Activated CD4-positive, CD25-positive, alpha-beta regulatory T cell (primary cell): Measurements from ENCODE around the gene KCNE1.
"Not testable (repeated sequence)": the region's sequence is repeated elsewhere in the genome, so short reads cannot be mapped to it uniquely, and the experiment has no call there.

Experiments used
- DNase-seq, 4 experiments: peaks; one replicate each; lab custom pipeline; 2025; lab: John Stamatoyannopoulos, UW

KCNE1 gene

DNA sequence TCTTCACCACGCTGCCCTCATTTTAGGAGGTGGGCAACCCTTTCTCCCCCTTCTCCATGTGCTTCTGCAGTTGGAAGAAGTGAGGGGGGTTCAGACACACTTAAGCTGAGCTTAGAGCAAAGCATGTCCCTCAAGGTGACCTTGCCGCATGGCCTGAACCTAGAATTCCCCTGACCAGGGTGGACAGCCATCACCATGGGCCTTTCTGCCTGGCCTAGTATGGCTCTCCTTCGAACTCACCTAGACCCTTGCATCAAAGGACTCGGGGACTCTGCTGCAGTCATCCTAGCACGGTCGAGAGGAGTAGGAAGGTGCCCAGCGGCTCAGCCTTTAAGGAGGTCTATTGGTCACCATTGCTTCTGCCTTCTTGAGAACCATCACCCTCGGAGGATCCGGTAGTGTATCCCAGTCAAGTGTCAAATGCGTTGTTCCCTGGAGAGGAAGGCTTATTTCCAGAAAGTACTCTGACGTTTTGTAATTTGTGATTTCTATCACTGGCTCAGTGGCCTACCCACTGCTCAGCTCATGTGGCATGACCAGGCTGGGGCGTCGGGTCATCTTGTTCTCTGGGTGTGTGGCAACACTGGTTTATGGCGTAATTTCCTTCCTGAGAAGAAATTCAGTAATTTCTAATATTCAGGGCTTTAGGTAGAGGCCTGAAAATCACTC is at the start of gene KCNE1:
TSS of gene KCNE1 (minus strand) at position 424 of the 669 bp plus-strand sequence. CDS start 62,576 bp downstream, outside the sequence.
- DNase-seq = no peak

DNA sequence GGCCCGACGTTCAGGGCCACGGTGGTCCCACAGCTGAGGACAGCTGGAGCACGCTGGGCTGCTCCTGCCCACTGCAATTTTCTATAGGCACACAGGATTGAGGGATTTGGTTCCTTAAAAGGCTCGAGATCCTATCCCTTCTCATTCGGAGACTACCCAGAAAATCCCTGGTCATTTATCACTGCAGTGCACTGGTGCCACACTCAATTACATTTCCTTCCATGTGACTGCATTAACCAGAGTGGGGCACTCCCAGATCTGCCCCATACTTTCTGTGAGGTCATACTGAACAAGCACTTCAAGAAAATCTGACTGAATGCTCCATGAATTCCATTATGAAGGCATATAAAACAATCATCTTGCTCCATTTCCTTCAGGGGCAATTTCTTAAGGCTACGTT is 49.8 kb upstream of the KCNE1 start:
- DNase-seq = no peak

DNA sequence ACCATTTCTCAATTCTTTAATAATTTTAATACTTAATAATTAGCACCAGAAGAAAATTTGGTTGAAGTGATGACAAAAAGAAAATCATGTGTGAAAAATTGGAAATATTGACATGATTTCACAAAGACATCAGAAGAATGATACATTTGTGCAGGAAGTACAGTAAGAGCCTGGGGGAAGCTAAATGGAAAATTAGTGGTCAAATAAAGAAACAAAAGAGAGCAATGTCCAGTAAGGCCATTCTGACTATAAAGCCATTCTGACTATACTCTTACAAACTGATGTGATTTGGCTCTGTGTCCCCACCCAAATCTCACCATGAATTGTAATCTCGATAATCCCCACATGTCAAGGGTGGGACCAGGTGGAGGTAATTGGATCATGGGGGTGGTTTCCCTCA is 48.6 kb upstream of the KCNE1 start:
- DNase-seq = no peak

DNA sequence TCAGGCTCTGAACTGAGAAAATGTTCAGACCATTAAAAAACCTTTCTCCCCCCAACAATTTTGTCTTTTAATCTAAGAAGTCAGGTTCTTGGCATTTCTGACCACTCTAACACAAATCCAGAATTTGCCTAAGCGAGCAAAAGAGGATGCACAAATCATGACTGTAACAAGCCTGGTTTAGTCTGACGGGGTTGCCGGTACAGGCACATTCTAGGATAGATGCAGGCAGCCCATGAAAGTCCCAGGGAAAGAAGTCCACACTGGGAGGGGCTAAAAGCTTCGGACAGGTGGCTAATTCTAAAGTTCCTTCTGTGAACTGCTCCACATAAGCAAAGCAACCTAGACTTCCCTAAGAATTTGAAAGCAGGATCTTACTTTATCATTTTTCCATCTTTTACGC is 48.0 kb upstream of the KCNE1 start:
- no peak for DNase-seq

DNA sequence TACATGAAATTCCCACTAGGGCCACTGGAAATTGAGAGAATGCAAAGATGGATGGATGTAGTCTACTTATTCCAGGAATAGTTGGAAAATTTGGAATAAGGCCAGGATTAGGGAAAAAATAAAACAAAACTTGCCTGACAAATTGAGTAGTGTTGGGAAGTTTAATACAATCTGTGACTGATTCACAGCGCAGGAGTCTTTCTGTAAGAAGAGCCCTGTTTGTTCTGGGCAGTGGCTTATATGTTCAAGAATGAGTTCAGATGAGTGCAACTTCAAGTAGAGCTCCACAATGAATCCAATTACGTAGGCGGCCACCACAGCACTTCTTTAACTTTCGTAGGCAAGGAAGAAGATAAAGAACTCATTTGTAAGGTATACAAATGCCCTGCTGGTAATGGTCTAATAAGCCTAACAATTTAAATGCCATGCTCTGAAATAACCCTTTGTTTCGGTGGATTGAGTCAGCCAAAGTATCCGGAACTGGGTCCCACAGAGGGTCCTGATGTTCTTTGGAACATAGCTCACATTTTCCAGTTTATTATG is 47.1 kb upstream of the KCNE1 start:
- DNase-seq = no peak

DNA sequence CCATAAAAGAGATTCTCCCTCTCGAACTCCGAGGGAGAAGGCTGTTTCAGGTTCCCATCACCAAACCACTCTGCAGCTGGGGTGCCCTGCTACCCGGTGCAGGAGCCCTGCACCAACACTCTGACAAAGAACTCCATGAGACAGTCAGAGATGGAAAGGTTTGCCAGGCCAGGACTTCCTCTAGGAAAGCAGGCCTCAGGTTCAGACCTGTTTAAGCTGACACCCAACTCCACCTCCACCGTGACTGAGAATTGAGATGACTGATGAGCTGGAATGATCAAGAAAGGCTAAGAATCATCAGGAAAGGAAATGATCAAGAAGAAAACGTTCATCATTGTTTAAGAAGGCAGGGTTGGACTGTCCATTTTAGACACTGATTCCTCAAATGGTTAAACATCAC is 46.2 kb upstream of the KCNE1 start:
- no peak for DNase-seq

DNA sequence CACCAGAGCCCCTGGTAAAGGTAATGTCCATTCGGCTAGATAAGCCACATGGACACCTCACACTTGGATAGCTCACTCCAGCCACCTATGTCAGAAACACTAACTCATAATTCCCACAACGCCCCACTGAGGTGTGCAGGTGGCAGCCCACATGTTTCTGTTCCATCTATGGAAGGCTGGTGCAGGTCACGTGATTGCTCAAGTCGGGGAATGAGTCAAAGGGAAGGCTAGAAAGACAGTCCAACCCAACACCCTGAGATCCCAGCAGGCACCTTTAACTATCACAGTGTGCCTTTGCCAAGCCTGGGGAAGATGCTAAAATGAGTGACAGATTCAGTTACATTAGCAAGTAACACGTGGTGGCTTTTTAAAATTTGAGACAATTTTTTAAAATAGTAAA is 45.3 kb upstream of the KCNE1 start:
- no peak for DNase-seq

DNA sequence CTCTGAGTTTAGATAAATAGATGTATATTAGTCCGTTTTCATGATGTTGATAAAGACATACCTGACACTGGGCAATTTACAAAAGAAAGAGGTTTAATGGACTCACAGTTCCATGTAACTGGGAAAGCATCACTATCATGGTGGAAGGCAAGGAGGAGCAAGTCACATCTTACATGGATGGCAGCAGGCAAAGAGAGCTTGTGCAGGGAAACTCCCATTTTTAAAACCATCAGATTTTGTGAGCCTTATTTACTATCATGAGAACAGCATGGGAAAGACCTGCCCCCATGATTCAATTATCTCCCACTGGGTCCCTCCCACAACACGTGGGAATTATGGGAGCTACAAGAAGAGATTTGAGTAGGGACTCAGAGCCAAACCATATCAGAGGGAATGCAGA is 42.7 kb upstream of the KCNE1 start:
- DNase-seq = not testable (repeated sequence)

DNA sequence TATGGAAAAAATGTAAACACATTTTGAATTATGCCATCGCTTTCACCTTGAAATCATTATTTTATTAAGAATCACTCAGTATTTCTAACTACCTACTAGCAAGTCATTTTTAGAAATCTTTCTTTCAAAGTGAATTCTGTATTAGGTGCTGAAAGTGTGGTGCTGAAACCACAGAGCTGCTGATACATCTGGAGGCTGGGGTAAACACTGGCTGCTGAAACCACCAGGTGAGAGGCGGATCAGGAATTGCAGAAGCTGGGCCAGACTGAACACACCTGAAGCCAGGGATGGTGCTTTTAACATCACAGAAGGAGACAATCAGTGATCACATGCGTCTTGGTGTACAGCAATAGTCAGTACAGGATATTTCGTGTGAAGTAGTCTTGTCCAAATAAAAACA is 42.2 kb upstream of the KCNE1 start:
- DNase-seq = no peak

DNA sequence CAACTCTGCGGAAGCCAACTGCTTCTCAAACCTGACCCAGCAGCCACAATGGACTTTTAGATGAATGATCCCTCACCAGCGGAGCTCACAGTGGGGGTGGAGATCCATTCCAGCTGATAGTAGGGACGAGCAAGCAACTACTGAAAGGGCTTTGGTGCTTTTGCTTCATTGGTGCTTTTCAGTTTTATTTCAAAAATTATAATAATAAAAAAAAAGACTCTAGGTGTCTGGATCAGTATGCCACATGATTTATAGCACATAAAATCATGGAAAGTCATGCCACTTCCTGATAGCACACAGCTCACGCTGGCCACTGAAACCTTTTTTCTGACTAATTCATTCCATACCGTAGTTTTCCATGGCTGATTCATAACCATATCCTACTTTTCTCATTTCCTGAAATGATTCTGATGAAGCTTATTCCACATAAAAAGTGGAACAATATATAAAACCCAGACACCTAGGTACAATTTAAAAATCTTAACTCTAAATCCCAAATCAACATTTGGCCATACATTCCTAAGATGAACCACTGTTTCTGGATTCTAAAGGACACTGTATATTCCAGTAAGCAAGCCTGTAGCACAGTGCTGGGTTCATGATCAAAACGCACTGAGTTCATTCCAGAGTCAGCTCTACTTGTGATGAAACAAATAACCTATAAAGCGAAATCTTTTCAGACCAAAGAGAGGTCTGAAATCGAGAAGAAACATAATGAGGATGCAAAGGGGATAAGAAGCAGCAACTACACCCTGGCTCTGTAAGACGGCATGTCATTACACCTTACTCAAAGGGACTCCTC is 41.3 kb upstream of the KCNE1 start:
- no peak for DNase-seq

DNA sequence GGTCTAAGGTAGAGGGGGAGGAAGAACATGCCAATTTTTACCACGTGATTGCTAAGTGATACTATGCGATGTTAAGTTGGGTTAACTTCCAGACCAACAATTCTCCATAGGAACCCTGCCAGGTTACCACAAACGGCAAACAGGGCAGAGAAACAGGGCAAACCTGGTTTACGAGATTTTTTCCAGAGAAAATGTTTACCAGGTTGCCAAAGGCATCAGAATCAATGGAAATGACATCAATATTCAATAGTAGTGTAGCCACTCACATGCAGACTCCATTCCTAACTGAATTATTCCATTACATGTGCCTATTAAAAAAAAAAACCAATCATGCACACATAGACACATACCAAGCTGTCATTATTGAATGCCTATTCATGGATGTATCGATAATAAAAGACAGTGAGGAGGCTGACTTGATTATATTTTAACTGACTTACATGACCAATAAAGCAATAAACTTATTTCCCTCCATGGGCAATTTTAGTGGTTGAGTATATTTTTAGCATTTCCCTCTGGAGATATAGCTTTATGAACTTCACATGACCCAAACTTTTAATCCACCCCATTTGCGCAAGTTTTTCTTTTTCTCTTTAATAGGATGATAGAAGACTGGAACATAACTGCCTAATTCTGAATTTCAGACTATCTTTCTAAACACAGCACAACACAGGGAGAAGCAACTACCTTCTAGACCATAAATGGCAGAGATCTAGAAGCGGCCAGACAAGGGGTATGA is 40.5 kb upstream of the KCNE1 start:
- no peak for DNase-seq

DNA sequence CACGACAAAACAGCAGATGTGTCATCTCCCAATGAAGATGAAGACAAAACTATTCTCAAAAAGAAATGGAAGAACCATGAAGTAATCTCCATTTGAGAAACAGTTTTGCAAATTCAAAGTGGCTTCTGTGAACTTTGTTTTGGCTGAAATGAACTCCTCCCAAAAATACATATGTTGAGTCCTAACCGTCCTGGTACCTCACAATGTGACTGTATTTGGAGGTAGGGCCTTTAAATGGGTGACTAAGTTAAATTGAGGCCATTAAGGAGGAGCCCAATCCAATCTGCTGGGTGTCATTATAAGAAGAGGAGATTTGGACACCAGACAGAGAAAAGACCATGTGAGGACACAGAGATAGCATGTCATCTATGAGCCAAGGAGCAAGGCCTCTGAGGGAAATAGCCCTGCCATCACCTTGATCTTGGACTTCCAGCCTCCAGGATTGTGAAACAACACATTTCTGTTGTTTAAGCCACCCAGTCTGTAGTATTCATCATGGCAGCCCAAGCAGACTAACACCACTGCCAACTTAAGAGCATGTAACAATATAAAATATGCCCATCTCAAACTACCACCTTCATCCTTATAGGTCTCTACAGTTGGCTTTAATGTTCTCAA is 38.3 kb upstream of the KCNE1 start:
- DNase-seq = no peak

DNA sequence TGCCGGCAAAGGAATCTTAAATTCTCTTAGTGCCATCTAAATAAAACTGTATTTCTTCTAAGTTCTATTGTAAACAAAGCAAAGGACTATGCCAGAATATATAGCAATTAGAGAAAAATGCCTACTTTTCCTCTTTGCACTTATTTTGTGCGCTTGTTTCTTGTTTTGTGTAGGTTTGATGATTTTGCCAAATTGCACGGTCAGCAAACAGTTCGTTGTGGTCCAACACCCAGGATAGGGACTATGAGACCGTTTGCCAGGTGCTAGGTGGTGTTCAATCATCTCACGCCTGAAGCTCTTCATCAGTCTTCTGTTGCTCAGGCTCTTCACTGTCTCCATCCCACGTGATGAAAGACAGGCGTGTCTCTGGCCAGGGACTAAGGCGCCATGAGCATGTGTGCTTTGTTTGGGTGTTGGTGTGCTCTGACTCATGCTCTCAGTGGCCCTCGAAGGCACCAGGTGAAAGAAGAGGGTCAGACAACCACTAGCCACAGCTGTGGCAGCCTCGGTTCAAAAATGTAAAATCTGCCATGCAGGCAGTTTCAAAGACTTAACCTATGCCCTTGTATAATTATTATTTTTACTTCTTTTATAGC is 36.9 kb upstream of the KCNE1 start:
- DNase-seq = no peak

DNA sequence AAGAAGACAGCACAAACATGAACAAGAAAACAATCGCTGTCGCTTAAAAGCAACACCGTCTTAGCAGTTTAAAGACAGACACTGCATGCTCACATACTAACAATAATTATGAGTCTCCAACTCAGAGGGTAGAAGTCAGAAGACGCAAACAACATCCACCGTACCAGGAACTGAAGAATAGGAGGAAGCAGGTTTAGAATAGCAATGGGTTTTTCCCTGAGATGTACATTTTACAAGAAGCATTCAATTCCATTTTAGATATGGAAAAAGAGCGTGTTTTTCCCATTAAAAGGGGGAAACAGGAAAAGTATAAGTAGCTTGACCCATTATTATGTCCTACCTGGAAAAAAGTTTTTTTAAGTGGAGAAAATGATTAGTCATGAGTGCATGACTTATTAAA is 34.5 kb upstream of the KCNE1 start:
- DNase-seq = no peak

DNA sequence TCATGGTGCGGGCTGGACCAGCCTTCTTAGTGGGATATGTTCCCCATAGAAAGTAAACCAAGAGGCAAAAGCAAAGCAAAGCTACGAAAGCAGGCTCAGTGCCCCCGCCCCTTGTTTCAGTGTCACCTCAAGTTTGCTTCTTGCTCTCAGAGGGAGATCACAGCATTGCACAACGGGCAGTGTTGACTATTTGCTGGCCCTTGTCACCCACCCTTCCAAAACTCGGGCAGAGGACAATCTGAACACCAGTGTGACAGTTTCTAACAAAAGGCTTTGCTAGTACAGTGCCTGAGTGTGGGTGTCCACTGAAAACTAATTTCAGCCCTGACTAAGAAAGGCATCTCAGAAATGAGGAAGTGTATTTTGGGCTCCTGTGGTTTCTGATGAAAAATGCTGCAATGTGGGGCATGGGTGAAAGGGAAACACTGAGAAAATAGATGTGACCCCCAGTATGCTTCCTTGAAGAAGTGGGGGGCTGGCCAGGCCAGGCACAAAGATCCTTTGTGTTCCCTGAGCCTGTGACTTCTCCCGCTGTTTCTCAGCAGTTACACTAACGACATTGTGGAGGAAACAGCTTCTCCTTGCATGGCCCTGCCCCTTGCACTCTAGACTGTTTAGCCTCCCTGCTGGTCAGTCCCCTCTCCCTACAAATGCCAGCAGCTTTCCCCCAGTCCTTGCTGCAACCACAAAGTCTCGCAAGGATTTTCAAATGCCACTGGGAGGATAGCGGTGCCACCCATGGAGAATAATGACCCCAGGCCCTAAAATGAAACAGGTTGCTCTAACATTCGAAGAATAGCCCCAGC is 33.3 kb upstream of the KCNE1 start:
- no peak for DNase-seq

DNA sequence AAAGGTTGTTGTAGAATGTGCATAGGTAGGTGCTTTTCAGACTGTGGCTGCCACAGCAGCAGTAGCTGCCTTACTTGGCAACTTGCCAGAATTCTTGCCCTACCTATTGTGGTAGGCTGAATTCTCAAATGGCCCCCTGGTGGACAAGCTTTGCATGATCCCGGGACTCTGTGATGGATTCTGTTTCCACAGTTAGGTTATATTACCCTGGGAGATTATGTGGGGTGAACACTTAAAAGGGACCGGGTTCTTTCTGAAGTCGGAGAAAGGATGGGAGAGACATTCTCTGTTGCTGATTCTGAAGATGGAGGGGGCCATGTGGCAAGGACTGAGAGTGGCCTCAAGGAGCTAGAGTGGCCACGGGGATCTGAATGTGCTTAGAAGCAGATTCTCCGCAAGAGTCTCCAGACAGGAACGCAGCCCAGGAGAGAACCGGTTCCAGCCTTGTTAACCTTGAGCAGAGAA is 32.1 kb upstream of the KCNE1 start:
- DNase-seq = peak in 1 of 4 experiments; percentile 2

DNA sequence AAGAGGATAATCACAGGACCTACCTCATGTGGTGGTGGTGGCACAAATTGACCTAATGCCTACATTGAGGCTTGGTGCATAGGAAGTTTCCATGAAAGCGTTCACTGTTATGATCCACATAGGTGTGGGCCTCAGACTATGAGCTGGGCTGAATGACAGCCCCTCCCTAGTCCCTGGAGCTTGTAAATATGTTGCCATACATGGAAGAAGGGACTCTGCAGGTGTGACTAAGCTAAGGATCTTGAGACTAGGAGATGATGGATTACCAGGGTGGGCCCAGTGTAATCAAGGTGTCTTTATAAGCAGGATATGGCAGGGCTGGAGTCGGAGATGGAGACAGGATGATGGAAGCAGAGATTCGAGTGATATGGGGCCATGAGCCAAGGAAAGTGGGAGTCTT is 31.0 kb upstream of the KCNE1 start:
- no peak for DNase-seq

DNA sequence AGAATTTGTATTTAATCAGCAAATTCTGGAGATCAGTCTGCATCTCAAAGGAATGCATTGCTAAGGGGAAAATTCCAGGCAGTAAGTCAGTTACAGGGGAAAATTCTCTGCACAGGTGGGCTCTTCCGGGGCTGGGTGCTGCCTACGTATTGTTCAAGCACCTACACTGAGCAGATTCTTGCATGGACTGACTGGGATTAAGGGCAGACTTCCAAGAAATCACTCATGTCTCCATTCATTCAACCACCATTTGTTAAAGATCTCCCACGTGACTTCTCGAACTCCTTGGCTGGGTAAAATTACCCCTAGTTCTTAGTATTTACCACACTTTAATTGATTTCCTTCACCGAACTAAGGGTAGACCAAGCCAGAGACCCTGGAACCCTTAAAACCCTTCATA is 28.2 kb upstream of the KCNE1 start:
- no peak for DNase-seq

DNA sequence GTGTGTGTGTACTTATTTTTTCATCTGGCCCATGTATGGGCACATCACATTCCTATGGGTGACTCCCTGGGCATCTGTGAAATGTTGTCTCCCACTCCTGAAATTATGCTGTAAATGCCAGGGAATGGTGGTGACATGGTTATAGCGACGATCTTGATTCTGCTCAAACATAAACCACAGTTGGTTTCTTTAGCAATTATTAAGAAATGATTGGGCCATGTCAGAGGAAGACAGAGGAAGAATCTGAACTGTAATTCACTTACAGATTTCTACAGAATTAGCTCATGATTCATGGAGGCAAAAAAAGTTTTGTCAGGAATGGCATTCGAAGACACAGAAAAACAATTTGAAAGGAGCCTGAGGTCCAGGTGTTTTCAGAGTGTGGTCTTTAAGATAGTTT is 25.8 kb upstream of the KCNE1 start:
- DNase-seq = no peak

DNA sequence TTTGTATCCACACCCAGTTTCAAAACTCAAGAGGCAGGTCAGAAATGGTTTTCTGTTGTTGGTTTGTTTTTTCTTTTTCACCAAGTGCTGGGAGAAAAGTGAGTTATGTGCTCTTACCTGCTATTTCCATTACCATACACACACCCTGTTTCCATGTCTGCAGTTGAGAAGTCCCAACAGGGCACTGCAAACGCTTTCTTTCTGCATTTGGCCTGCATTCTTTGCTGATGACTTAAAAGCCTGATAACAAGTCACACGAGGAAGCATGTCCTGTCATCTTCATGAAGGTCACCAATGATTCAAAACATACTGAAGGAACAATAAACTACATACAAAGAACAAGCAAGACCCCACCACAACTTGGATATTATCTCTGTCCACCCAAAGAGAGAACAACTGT is 24.8 kb upstream of the KCNE1 start:
- DNase-seq = no peak

DNA sequence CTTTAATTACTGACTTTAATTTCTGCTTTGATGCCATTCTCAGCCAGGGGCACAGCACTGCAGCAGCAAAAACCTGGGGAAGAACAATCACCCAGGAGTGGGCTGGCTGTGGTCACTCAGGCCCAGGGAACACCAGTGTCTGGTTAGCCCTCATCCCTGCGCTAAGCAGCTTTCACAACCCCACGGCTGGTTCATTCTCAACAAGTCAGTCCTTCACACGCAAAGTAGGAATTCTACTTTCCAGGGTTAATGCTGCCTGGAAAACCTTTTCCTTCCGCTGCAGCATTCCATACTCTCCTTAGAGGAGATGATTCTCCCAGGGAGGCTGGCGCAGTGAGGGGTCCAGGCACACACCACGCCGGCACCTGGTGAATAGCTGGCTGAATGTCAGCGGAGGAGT is 24.3 kb upstream of the KCNE1 start:
- no peak for DNase-seq
